Fibroblast of pulmonary artery (primary cell): ENCODE measurements around the gene NDUFAF7.
"Not testable (repeated sequence)": the region's sequence is repeated elsewhere in the genome, so short reads cannot be mapped to it uniquely, and the experiment has no call there.

Experiments
- DNase-seq: peaks from one replicate; pipeline ENCODE4 v3.0.0-alpha.2; 2010; ENCODE audit warnings: low read depth
- H3K4me3 ChIP-seq: replicated peaks from 2 replicates; pipeline ENCODE4 v1.5.1; 2011; ENCODE audit warnings: low read depth, mild to moderate bottlenecking, control low read depth, low read length, moderate library complexity
- TF ChIP-seq, protein P1 (sequence below): IDR thresholded peaks from 2 replicates; pipeline ENCODE4 v1.5.1; 2011; ENCODE audit warnings: mild to moderate bottlenecking, control low read depth, low read length, inconsistent platforms; ENCODE audit errors: missing control alignments

NDUFAF7 gene

DNA sequence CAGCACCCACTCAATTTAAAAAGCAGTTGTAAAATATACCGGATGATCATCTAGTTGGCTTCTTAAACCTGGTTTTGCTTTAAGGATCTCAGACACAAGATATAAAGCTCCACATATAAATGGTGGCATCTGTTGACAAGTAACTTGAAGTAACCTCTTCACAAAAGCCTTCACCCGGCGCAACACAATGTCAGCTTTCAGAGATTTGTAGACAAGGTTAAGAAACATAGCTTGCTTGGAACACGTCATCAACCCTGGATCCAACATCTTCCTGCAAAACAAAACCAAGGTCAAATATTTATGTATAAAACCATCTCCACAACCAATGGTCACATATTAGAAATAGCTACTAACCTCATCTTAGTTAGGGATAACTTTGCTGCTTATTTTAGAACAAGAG is 8.3 kb upstream of the NDUFAF7 start:
- no peak overlapping the region for H3K4me3 ChIP-seq
- DNase-seq: no peak
- TF ChIP-seq, protein P1, sequence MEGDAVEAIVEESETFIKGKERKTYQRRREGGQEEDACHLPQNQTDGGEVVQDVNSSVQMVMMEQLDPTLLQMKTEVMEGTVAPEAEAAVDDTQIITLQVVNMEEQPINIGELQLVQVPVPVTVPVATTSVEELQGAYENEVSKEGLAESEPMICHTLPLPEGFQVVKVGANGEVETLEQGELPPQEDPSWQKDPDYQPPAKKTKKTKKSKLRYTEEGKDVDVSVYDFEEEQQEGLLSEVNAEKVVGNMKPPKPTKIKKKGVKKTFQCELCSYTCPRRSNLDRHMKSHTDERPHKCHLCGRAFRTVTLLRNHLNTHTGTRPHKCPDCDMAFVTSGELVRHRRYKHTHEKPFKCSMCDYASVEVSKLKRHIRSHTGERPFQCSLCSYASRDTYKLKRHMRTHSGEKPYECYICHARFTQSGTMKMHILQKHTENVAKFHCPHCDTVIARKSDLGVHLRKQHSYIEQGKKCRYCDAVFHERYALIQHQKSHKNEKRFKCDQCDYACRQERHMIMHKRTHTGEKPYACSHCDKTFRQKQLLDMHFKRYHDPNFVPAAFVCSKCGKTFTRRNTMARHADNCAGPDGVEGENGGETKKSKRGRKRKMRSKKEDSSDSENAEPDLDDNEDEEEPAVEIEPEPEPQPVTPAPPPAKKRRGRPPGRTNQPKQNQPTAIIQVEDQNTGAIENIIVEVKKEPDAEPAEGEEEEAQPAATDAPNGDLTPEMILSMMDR: no peak

DNA sequence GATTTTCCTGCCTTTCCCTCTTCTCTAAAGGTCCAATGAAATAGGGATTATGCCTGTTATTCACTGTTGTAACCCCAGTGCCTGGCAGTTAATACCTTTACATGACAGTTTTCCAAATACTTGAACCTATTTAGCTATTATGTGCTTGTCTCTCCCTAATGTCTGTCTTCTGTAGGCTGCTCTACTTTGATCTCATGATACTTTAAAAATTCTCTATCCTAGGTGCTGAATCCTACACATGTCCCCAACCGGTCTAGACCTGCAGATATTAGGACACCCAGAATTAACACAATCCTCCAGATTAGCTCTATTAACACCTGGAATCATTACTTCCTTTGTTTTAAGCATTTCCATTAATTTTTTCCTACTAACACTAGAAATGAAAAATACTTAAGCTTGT is 7.4 kb upstream of the NDUFAF7 start:
- TF ChIP-seq, protein P1: no peak
- DNase-seq: no peak
- no peak overlapping the region for H3K4me3 ChIP-seq

DNA sequence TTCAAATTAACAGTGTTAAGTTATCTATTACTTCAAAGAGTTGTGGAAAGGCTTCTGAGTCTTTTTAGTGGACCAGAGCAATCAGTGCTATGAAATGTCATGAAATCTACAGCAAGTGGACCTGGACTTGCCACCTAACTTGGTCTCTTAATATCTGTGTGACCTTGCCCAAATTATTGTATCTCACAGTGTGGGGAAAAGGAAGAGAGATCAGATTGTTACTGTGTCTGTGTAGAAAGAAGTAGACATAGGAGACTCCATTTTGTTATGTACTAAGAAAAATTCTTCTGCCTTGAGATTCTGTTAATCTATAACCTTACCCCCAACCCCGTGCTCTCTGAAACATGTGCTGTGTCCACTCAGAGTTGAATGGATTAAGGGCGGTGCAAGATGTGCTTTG is 6.3 kb upstream of the NDUFAF7 start:
- H3K4me3 ChIP-seq, DNase-seq: not testable (repeated sequence)

DNA sequence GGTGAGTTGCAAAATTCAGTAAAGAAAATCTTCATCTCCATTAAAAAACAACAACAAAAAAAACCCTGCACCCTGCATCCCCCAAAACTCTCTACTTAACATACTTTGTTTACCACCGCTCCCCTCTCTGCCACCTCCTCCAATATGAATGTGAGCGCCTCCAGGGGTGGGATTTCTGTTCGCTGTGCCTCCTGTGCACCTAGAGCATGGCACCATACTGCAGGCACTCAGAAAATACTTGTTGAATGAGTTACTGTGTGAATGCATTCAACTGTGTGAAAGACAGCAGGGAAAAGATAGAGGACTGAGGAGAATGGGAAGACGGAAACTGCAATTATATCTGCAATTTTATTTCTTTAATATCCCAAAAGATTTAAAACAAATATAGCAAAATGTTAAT is 4.6 kb upstream of the NDUFAF7 start:
- TF ChIP-seq, protein P1: no peak
- DNase-seq: no peak
- no peak overlapping the region for H3K4me3 ChIP-seq

DNA sequence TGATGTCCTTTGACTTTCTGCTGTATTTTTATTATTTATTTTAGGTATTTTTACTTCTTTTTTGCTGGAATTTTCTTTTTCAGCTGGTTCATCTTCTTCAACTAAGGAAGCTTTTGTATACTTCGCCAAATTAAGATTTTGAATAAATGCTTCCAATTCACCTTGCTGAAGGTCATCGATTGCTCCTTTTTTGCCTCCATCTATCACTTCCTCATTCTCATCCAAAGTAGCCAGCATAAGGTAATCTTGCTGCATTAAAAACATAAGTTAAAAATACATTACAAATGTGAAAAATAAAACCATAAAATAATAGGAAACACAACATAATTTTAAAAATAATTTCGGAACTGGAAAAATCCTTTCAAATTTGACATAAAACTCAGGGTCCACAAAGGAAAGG is 2.7 kb upstream of the NDUFAF7 start:
- H3K4me3 ChIP-seq: no peak overlapping the region
- TF ChIP-seq, protein P1: no peak
- DNase-seq: no peak

DNA sequence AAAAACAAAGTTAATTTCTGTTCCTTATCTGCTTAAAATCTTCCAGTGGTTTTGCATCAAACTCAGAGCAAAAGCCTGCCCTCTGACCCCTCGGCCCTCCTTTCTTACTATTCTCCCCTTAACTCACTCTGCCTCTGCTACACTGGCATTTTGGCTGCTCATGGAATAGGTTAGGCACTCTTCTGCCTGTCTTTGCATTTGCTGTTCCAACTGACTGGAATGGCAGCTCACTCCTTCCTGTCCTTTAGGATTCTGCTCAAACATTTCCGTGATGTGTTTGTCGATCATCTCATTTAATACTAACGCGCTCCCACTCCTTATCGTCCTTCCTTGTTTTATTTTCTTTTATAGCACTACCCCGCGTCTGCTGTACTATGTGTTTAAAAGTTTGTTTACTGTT is 877 bp upstream of the NDUFAF7 start:
- DNase-seq: peak; percentile 9
- TF ChIP-seq, protein P1: no peak
- peak overlapping the region; percentile 94 for H3K4me3 ChIP-seq

DNA sequence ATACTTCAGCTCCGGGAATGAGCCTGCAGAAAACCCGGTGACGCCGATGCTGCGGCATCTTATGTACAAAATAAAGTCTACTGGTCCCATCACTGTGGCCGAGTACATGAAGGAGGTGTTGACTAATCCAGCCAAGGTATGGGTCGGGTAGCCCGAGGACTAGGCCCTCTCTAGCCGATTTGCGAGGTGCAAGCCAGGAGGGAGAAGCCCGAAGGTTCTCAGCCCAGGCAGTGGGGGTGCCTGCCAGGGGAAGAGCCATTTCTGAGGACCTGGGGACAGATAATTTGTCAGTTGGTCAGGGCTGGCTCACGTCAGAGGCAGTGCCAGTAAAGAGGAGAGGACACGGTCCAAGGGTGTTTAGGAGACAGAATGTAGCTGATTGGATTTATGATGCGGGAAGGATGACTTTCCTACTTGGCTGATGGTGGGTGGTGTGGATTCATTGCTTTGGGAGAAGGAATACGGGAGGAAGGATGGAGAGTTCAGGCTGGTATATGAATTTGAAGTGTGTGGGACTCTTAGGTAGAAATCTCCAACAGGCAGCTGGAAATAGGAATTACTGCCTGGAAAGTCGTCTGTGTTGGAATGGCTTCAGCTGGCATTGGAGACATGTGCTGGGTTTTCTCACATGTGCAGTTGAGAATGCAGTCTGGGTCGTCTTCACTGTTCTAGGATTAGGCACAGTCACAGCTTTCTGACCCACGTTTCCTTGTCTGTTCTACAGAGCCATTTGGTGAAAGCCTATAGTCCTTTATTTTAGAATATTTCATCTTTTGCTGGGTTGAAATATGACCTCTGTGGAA is 874 bp downstream of the NDUFAF7 start:
- TF ChIP-seq, protein P1: no peak
- H3K4me3 ChIP-seq: peak overlapping the region; percentile 94
- DNase-seq: peak; percentile 18
